Kidney (tissue), 14 donors: Measurements from ENCODE around the gene WWOX. TPM values are rescaled to one million over a fixed set of nuclear protein-coding genes. Genes with fewer than 3 reads are reported as not detected.
A peak's percentile ranks its signal among the peaks of the same experiment; 100 is the strongest.

Experiments
- DNase-seq, 5 donors: peaks; one replicate each; pipeline ENCODE4 v3.0.0-alpha.2; 2013 to 2020
- FAIRE-seq: peaks from 2 replicates; lab custom pipeline; 2012; peaks lifted over from hg19 to GRCh38; lab: Jason Lieb, UNC
- H3K27ac ChIP-seq, 2 donors: one replicate each; pipeline ENCODE4 v1.7.0; 2013; ENCODE audit warnings: low read depth in 2 of 2, low read length in 2 of 2, inconsistent platforms in 1 of 2
- H3K27me3 ChIP-seq: one replicate; pipeline ENCODE4 v1.7.1; 2013; ENCODE audit warnings: low read length, inconsistent platforms; ENCODE audit not compliant: control insufficient read depth, insufficient read depth
- H3K36me3 ChIP-seq, 3 donors: one replicate each; pipeline versions ENCODE4 v1.7.0 to v1.7.1; 2013; ENCODE audit warnings: low read length in 3 of 3, control low read depth in 1 of 3, inconsistent platforms in 1 of 3; ENCODE audit not compliant: insufficient read depth in 3 of 3, control insufficient read depth in 2 of 3
- H3K4me1 ChIP-seq, 3 donors: one replicate each; pipeline versions ENCODE4 v1.7.0 to v1.7.1; 2013; ENCODE audit warnings: low read length in 3 of 3, inconsistent platforms in 1 of 3, low read depth in 1 of 3; ENCODE audit not compliant: control insufficient read depth in 2 of 3, insufficient read depth in 2 of 3
- H3K4me3 ChIP-seq, 3 donors: one replicate each; pipeline versions ENCODE4 v1.7.0 to v1.8.1; 2013; ENCODE audit warnings: low read length in 3 of 3, control low read depth in 1 of 3, inconsistent platforms in 1 of 3
- H3K9ac ChIP-seq, 3 donors: one replicate each; pipeline versions ENCODE4 v1.7.0 to v1.7.1; 2013; ENCODE audit warnings: low read length in 3 of 3, control low read depth in 1 of 3, inconsistent platforms in 1 of 3
- H3K9me3 ChIP-seq, 3 donors: one replicate each; pipeline versions ENCODE4 v1.7.0 to v1.7.1; 2013; ENCODE audit warnings: low read length in 3 of 3, control low read depth in 1 of 3, inconsistent platforms in 1 of 3; ENCODE audit not compliant: control insufficient read depth in 2 of 3, insufficient read depth in 1 of 3
- CTCF ChIP-seq: IDR thresholded peaks from 3 replicates; pipeline ENCODE4 v1.5.1; 2012; ENCODE audit warnings: mild to moderate bottlenecking, moderate library complexity, borderline replicate concordance; ENCODE audit not compliant: insufficient read depth; ENCODE audit errors: extremely low read depth
- intact Hi-C: fragments of 100-400 bp; cut with DNase I; formaldehyde crosslinking; loops from one replicate; pipeline ENCODE4 v1.11.1; 2022
- polyA plus RNA-seq: library from polyadenylated mRNA; stranded (reverse); fragments of 350-450 nt; fragmentation: Illumina TruSeq; extraction: RNeasy Lipid Tissue Mini Kit (QIAGEN cat#74804); gene quantifications from one replicate; pipeline ENCODE4 v1.2.3, GENCODE V29; 2014; ENCODE audit warnings: low read depth, low replicate concordance; ENCODE audit not compliant: insufficient read depth
- total RNA-seq: library from RNA; stranded (reverse); fragmentation: NEBNext Ultra II Directional; extraction: Animal tissue kit (Norgen Biotek cat#: 25700); gene quantifications from one replicate; pipeline ENCODE4 v1.2.1, GENCODE V29; 2021
- donor health status: control.
- donor health status: control.
- donor health status: control.
- donor health status: control.
- donor health status: control.
- donor health status: DM: yes; HTN: yes; CAD: no.
- donor health status: Normal renal cell carcinoma (clear cell type).

The WWOX gene
- total and polyA plus RNA-seq, 2 donors from 2014 or later: 22.5 to 30.3 TPM

DNA sequence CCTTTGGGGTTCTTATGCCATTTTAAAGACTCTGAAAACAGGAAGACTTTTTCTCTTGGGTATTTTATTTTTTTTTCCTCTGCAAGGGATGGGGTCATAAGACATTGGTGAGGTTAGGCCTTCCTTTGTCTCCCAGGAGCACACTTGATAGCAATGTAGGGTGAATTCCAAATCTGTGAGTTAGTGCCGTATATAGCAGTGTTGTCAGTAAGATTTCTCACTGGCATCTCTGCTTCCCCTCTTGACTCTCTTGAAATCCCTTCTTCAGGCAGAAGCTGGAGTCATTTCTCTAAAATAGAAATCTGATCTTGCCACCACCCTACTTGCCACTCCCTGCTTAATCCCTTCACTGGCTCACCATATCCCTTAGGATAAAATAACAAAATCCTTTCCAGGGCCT, 529.7 kb downstream of the WWOX start:
- intact Hi-C loops: no loop called here
- Histone ChIP-seq H3K36me3 (no peaks in the 10 kb centered on the region), H3K9ac (no peak overlapping the region), H3K4me3 (no peak overlapping the region), H3K27me3 (no peaks in the 10 kb centered on the region), H3K4me1 (no peaks in the 10 kb centered on the region), H3K27ac (no peak overlapping the region), H3K9me3 (peaks cover 0 to 4% (median 0%) of the 10 kb centered on the region in 3 donors)
- no peak for DNase-seq
- no peak for FAIRE-seq
- TF ChIP-seq CTCF: no peak

GRCh38 chr16:78630102-78630501, 530.6 kb downstream of the WWOX start:
- intact Hi-C loops: no loop called here
- H3K4me1 ChIP-seq: no peaks in the 10 kb centered on the region
- no peak for FAIRE-seq
- no peak for DNase-seq
- H3K27ac ChIP-seq: no peak overlapping the region
- H3K27me3 ChIP-seq: no peaks in the 10 kb centered on the region
- peaks cover 0 to 4% (median 0%) of the 10 kb centered on the region in 3 donors for H3K9me3 ChIP-seq
- no peak overlapping the region for H3K4me3 ChIP-seq
- H3K9ac ChIP-seq: no peak overlapping the region
- no peaks in the 10 kb centered on the region for H3K36me3 ChIP-seq
- TF ChIP-seq CTCF: no peak

- Histone ChIP-seq H3K27ac (no peak overlapping the region), H3K4me3 (no peak overlapping the region), H3K36me3 (no peaks in the 10 kb centered on the region), H3K27me3 (no peaks in the 10 kb centered on the region), H3K9me3 (peaks cover 0 to 4% (median 0%) of the 10 kb centered on the region in 3 donors), H3K4me1 (no peaks in the 10 kb centered on the region), H3K9ac (no peak overlapping the region)
- intact Hi-C loops: no loop called here
- TF ChIP-seq CTCF: no peak
- FAIRE-seq (no peak), DNase-seq (no peak)
Observed at GRCh38 chr16:78633551-78633950, 534.1 kb downstream of the WWOX start.

- no peak for TF ChIP-seq CTCF
- FAIRE-seq (no peak), DNase-seq (peak in 1 of 5 donors; percentile 24)
- H3K27me3 ChIP-seq: no peaks in the 10 kb centered on the region
- H3K9ac ChIP-seq: no peak overlapping the region
- intact Hi-C loops: no loop called here
- H3K4me3 ChIP-seq: no peak overlapping the region
- no peak overlapping the region for H3K27ac ChIP-seq
- H3K9me3 ChIP-seq: no peaks in the 10 kb centered on the region
- H3K4me1 ChIP-seq: no peaks in the 10 kb centered on the region
- H3K36me3 ChIP-seq: no peaks in the 10 kb centered on the region
Observed at GRCh38 chr16:78635807-78636206, 536.4 kb downstream of the WWOX start.
